SK-N-SH treated with all-trans-retinoic acid at 6 μM for 48 hours (cell line): Measurements from ENCODE around the gene UNKL.

Source experiments
- ATAC-seq: fragments of 200-7000 bp; cut with Tn5 transposase; 3 replicates; pipeline ENCODE4 v1.9.1; 2020; ENCODE audit warnings: mild to moderate bottlenecking, moderate library complexity
- BACH2 ChIP-seq: fragments of 250-450 bp; sonication (Bioruptor Pico); IDR thresholded peaks from 2 replicates; pipeline ENCODE4 v1.9.0; 2021; ENCODE audit warnings: mild to moderate bottlenecking, borderline replicate concordance
- CREB5 ChIP-seq: fragments of 250-450 bp; sonication (Bioruptor Pico); IDR thresholded peaks from 2 replicates; pipeline ENCODE4 v1.5.1; 2020; ENCODE audit warnings: low read depth, mild to moderate bottlenecking, moderate library complexity
- CSDC2 ChIP-seq: fragments of 250-450 bp; sonication (Bioruptor Pico); IDR thresholded peaks from 2 replicates; pipeline ENCODE4 v1.5.0; 2020; ENCODE audit warnings: mild to moderate bottlenecking, moderate library complexity
- ESRRG ChIP-seq: fragments of 250-450 bp; sonication (Bioruptor Pico); IDR thresholded peaks from 2 replicates; pipeline ENCODE4 v1.6.1; 2021; ENCODE audit warnings: mild to moderate bottlenecking
- GLIS3 ChIP-seq: fragments of 250-450 bp; sonication (Bioruptor Pico); IDR thresholded peaks from 2 replicates; pipeline ENCODE4 v1.5.0; 2020; ENCODE audit warnings: mild to moderate bottlenecking, moderate library complexity
- ISL1 ChIP-seq: fragments of 250-450 bp; sonication (Bioruptor Pico); IDR thresholded peaks from 2 replicates; pipeline ENCODE4 v2.1.2; 2022; ENCODE audit warnings: mild to moderate bottlenecking, moderate library complexity
- OSR1 ChIP-seq: fragments of 250-450 bp; sonication (Bioruptor Pico); IDR thresholded peaks from 2 replicates; pipeline ENCODE4 v1.8.0; 2022; ENCODE audit warnings: moderate library complexity, mild to moderate bottlenecking, inconsistent platforms
- POU6F1 ChIP-seq: fragments of 250-450 bp; sonication (Bioruptor Pico); IDR thresholded peaks from 2 replicates; pipeline ENCODE4 v1.8.0; 2021; ENCODE audit warnings: low read depth, mild to moderate bottlenecking, moderate library complexity, borderline replicate concordance
- PPARA ChIP-seq: fragments of 250-450 bp; sonication (Bioruptor Pico); IDR thresholded peaks from 2 replicates; pipeline ENCODE4 v1.5.0; 2020; ENCODE audit warnings: mild to moderate bottlenecking, borderline replicate concordance
- RARB ChIP-seq: fragments of 250-450 bp; sonication (Bioruptor Pico); IDR thresholded peaks from 2 replicates; pipeline ENCODE4 v1.8.0; 2021; ENCODE audit warnings: mild to moderate bottlenecking, moderate library complexity
- SNAI2 ChIP-seq: fragments of 250-450 bp; sonication (Bioruptor Pico); IDR thresholded peaks from 2 replicates; pipeline ENCODE4 v1.5.0; 2020; ENCODE audit warnings: mild to moderate bottlenecking, moderate library complexity
- TCF4 ChIP-seq: fragments of 250-450 bp; sonication (Bioruptor Pico); IDR thresholded peaks from 2 replicates; pipeline ENCODE4 v1.8.0; 2021; ENCODE audit warnings: mild to moderate bottlenecking, moderate library complexity, borderline replicate concordance
- TOX ChIP-seq: fragments of 250-450 bp; sonication (Bioruptor Pico); IDR thresholded peaks from 2 replicates; pipeline ENCODE4 v1.8.0; 2021; ENCODE audit warnings: mild to moderate bottlenecking, moderate library complexity, borderline replicate concordance
- ZC3H10 ChIP-seq: fragments of 250-450 bp; sonication (Bioruptor Pico); IDR thresholded peaks from 2 replicates; pipeline ENCODE4 v1.5.1; 2021; ENCODE audit warnings: mild to moderate bottlenecking, moderate library complexity
- ZFP3 ChIP-seq: fragments of 250-450 bp; sonication (Bioruptor Pico); IDR thresholded peaks from 2 replicates; pipeline ENCODE4 v1.5.0; 2020; ENCODE audit warnings: mild to moderate bottlenecking, moderate library complexity
- ZFP30 ChIP-seq: fragments of 450-650 bp; formaldehyde crosslinking; IDR thresholded peaks from 2 replicates; pipeline ENCODE4 v1.5.0; 2022; ENCODE audit warnings: mild to moderate bottlenecking, moderate library complexity
- ZNF565 ChIP-seq: fragments of 450-650 bp; formaldehyde crosslinking; conservative IDR thresholded peaks from 2 replicates; pipeline ENCODE4 v1.5.0; 2020; ENCODE audit warnings: low read depth, mild to moderate bottlenecking, moderate library complexity
- ZNF8 ChIP-seq: fragments of 450-650 bp; formaldehyde crosslinking; IDR thresholded peaks from 2 replicates; pipeline ENCODE4 v1.5.0; 2020; ENCODE audit warnings: mild to moderate bottlenecking, moderate library complexity
- TF ChIP-seq, protein P1 (sequence below): fragments of 250-450 bp; sonication (Bioruptor Pico); IDR thresholded peaks from 2 replicates; pipeline ENCODE4 v1.5.1; 2021; ENCODE audit warnings: mild to moderate bottlenecking, moderate library complexity
- TF ChIP-seq, protein P2 (sequence below): fragments of 250-450 bp; sonication (Bioruptor Pico); IDR thresholded peaks from 2 replicates; pipeline ENCODE4 v1.8.0; 2020; ENCODE audit warnings: mild to moderate bottlenecking, moderate library complexity, borderline replicate concordance
- TF ChIP-seq, protein P3 (sequence below): fragments of 250-450 bp; sonication (Bioruptor Pico); IDR thresholded peaks from 2 replicates; pipeline ENCODE4 v1.5.0; 2020; ENCODE audit warnings: mild to moderate bottlenecking, moderate library complexity

The UNKL gene

DNA sequence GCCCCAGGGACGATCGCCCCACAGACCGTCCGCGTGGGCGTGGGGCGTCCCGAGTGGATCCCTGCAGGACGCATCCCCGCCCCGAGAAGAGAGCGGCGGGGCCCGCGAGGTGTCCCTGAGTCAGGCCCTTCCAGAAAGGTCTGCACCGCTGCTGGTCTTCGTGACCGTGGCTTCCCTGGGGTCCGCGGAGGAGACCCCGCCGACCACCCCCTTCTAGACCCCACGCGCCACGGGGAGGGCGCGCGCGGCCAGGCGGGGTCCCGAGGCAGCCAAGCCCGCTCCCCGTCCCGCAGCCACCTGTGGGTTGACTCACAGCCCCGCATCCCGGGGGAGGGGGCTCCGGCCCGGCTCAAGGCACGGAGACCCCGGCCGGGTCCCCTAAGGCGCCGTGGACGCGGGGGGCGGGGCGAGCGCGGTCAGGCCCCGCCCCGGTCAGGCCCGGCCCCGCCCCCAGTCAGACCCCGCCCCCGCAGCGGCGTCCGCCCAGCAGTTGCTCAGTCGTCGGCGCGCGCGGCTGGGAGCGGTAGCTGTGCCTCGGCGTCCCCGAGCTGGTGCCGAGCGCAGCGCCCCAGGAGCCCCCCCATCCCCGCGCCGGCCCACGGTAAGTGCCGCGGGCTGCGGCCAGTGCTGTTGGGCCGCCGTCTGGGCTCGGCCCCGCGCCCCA is 81.2 kb downstream of the UNKL start, which contains the start of gene BAIAP3:
TSS of gene BAIAP3 (plus strand) at position 497 of the 664 bp plus-strand sequence. CDS start 4,905 bp downstream, outside the sequence.
- ATAC-seq = peak; percentile 47
- TF ChIP-seq ZNF8 (CRISPR knock-in tag) (no peak), GLIS3 (CRISPR knock-in tag) (no peak), ZNF565 (CRISPR knock-in tag) (no peak), ZFP3 (no peak), SNAI2 (CRISPR knock-in tag) (no peak), ISL1 (CRISPR knock-in tag) (no peak), TOX (CRISPR knock-in tag) (no peak), PPARA (no peak), ESRRG (no peak), RARB (no peak), TCF4 (CRISPR knock-in tag) (no peak)
- TF ChIP-seq, protein P1, sequence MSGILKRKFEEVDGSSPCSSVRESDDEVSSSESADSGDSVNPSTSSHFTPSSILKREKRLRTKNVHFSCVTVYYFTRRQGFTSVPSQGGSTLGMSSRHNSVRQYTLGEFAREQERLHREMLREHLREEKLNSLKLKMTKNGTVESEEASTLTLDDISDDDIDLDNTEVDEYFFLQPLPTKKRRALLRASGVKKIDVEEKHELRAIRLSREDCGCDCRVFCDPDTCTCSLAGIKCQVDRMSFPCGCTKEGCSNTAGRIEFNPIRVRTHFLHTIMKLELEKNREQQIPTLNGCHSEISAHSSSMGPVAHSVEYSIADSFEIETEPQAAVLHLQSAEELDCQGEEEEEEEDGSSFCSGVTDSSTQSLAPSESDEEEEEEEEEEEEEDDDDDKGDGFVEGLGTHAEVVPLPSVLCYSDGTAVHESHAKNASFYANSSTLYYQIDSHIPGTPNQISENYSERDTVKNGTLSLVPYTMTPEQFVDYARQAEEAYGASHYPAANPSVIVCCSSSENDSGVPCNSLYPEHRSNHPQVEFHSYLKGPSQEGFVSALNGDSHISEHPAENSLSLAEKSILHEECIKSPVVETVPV (CRISPR knock-in tag) = no peak
- TF ChIP-seq, protein P2, sequence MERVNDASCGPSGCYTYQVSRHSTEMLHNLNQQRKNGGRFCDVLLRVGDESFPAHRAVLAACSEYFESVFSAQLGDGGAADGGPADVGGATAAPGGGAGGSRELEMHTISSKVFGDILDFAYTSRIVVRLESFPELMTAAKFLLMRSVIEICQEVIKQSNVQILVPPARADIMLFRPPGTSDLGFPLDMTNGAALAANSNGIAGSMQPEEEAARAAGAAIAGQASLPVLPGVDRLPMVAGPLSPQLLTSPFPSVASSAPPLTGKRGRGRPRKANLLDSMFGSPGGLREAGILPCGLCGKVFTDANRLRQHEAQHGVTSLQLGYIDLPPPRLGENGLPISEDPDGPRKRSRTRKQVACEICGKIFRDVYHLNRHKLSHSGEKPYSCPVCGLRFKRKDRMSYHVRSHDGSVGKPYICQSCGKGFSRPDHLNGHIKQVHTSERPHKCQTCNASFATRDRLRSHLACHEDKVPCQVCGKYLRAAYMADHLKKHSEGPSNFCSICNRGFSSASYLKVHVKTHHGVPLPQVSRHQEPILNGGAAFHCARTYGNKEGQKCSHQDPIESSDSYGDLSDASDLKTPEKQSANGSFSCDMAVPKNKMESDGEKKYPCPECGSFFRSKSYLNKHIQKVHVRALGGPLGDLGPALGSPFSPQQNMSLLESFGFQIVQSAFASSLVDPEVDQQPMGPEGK (CRISPR knock-in tag) = no peak
- TF ChIP-seq, protein P3, sequence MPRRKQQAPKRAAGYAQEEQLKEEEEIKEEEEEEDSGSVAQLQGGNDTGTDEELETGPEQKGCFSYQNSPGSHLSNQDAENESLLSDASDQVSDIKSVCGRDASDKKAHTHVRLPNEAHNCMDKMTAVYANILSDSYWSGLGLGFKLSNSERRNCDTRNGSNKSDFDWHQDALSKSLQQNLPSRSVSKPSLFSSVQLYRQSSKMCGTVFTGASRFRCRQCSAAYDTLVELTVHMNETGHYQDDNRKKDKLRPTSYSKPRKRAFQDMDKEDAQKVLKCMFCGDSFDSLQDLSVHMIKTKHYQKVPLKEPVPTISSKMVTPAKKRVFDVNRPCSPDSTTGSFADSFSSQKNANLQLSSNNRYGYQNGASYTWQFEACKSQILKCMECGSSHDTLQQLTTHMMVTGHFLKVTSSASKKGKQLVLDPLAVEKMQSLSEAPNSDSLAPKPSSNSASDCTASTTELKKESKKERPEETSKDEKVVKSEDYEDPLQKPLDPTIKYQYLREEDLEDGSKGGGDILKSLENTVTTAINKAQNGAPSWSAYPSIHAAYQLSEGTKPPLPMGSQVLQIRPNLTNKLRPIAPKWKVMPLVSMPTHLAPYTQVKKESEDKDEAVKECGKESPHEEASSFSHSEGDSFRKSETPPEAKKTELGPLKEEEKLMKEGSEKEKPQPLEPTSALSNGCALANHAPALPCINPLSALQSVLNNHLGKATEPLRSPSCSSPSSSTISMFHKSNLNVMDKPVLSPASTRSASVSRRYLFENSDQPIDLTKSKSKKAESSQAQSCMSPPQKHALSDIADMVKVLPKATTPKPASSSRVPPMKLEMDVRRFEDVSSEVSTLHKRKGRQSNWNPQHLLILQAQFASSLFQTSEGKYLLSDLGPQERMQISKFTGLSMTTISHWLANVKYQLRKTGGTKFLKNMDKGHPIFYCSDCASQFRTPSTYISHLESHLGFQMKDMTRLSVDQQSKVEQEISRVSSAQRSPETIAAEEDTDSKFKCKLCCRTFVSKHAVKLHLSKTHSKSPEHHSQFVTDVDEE (CRISPR knock-in tag) = no peak

DNA sequence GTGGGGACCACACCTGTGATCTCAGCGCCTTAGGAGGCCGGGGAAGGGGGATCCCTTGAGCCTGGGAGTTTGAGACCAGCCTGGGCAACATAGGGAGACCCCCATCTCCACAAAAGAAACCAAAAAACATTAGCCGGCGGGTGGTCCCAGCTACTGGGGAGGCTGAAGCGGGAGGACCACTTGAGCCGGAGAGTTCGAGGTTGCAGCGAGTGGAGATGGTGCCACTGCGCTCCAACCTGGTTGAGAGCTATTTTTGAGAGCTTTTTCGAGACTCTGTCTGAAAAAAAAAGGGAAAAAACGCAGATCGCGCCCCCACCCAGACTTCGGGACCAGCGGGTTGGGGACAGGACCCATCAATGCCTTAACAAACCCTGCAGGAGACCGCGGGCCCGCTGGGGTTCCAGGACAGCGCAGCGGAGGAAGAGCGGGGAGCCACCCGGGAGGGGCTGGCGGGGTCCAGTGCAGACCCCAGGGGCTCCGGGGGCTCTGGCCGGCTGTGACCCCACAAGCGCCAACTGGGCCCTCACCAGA is 81.8 kb downstream of the UNKL start:
- ATAC-seq = no peak
- TF ChIP-seq PPARA (no peak), POU6F1 (CRISPR knock-in tag) (no peak), RARB (no peak), ZFP30 (CRISPR knock-in tag) (no peak), ESRRG (no peak)
- TF ChIP-seq, protein P2 (CRISPR knock-in tag) = no peak

- ATAC-seq = peak; percentile 31
- no peak for TF ChIP-seq POU6F1 (CRISPR knock-in tag)
- TF ChIP-seq CSDC2 = no peak
- TF ChIP-seq PPARA = no peak
- no peak for TF ChIP-seq BACH2 (CRISPR knock-in tag)
- TF ChIP-seq ZC3H10 = no peak
- TF ChIP-seq CREB5 (CRISPR knock-in tag) = no peak
- no peak for TF ChIP-seq SNAI2 (CRISPR knock-in tag)
- TF ChIP-seq ESRRG = no peak
- TF ChIP-seq OSR1 (CRISPR knock-in tag) = no peak
- no peak for TF ChIP-seq ZFP30 (CRISPR knock-in tag)
These were observed 82.5 kb downstream of the UNKL start for GRCh38 chr16:1331712-1332617.
